T-helper 1 cell treated with Interleukin-12 subunit alpha and Interleukin-12 subunit beta and Interleukin-4 antibody, amounts not matched to agents 30 ng/mL and 1 ng/mL, for 36 hours (primary cell): Measurements from ENCODE around the gene RNLS. TPM values are rescaled to one million over a fixed set of nuclear protein-coding genes. Genes with fewer than 3 reads are reported as not detected.
"Not testable (repeated sequence)": the region's sequence is repeated elsewhere in the genome, so short reads cannot be mapped to it uniquely, and the experiment has no call there.

ENCODE experiments used
- intact Hi-C: fragments of 100-400 bp; cut with micrococcal nuclease; formaldehyde crosslinking; loops from one replicate; pipeline ENCODE4 v1.15.1; 2024
- total RNA-seq: library from RNA; stranded (reverse); gene quantifications from 2 replicates; pipeline ENCODE4 v1.2.3, GENCODE V29; 2022

The RNLS gene
- total RNA-seq, 1 donor from 2014 or later = 2.1 TPM

GRCh38 chr10:88311264-88311663 is 271.9 kb downstream of the RNLS start:
- intact Hi-C loops = no loop called here

GRCh38 chr10:88309365-88309764 is 273.8 kb downstream of the RNLS start:
- intact Hi-C loops = no loop called here

- intact Hi-C loops = not testable (repeated sequence)
Observed at GRCh38 chr10:88308361-88308760, 274.8 kb downstream of the RNLS start.

- intact Hi-C loops = no loop called here
Observed at GRCh38 chr10:88299787-88300186, 283.3 kb downstream of the RNLS start.

- intact Hi-C loops = no loop called here
Observed at GRCh38 chr10:88297103-88297502, 286.0 kb downstream of the RNLS start.

GRCh38 chr10:88293651-88294230 is 289.4 kb downstream of the RNLS start:
- intact Hi-C loops = no loop called here

GRCh38 chr10:88293073-88293472 is 290.0 kb downstream of the RNLS start:
- intact Hi-C loops = no loop called here

- intact Hi-C loops = no loop called here
Observed at GRCh38 chr10:88292185-88292514, 291.0 kb downstream of the RNLS start.

GRCh38 chr10:88291289-88292184 is 291.6 kb downstream of the RNLS start:
- intact Hi-C loops = no loop called here

- intact Hi-C loops = no loop called here
Observed at GRCh38 chr10:88289342-88289741, 293.8 kb downstream of the RNLS start.

- intact Hi-C loops = no loop called here
Observed at GRCh38 chr10:88288320-88289059, 294.6 kb downstream of the RNLS start.

GRCh38 chr10:88286030-88286429 is 297.1 kb downstream of the RNLS start:
- intact Hi-C loops = no loop called here

- intact Hi-C loops = loop anchor here (1.0 kb wide), 1 partner anchor 8 kb away; no protein-coding TSS in a partner anchor
Observed at GRCh38 chr10:88281592-88282347, 301.3 kb downstream of the RNLS start.

GRCh38 chr10:88280518-88280917 is 302.6 kb downstream of the RNLS start:
- intact Hi-C loops = no loop called here

- intact Hi-C loops = loop anchor here (10.0 kb wide), 1 partner anchor 276 kb away; no protein-coding TSS in a partner anchor
Observed at GRCh38 chr10:88278912-88279311, 304.2 kb downstream of the RNLS start.

- intact Hi-C loops = loop anchor here (10.0 kb wide), 1 partner anchor 278 kb away; no protein-coding TSS in a partner anchor
Observed at GRCh38 chr10:88276945-88277344, 306.2 kb downstream of the RNLS start.

GRCh38 chr10:88274286-88274685 is 308.8 kb downstream of the RNLS start:
- intact Hi-C loops = loop anchor here (5.0 to 10.0 kb wide), 2 partner anchors 137 to 281 kb away; no protein-coding TSS in a partner anchor

GRCh38 chr10:88273567-88273966 is 309.6 kb downstream of the RNLS start:
- intact Hi-C loops = loop anchor here (1.0 to 10.0 kb wide), 3 partner anchors 9 to 281 kb away; no protein-coding TSS in a partner anchor

GRCh38 chr10:88271761-88272543 is 311.2 kb downstream of the RNLS start:
- intact Hi-C loops = loop anchor here (1.0 to 10.0 kb wide), 10 partner anchors 49 to 715 kb away; partner anchors contain the start of gene ATAD1
